HG03439 (cell line): ENCODE data around the gene NOS1AP.
"Not testable (repeated sequence)": the region's sequence is repeated elsewhere in the genome, so short reads cannot be mapped to it uniquely, and the experiment has no call there.

Source experiments
- ATAC-seq: cut with Tn5 transposase; IDR thresholded peaks from one replicate; pipeline ENCODE4 v1.9.1; 2021; ENCODE audit warnings: mild to moderate bottlenecking, moderate library complexity; ENCODE audit not compliant: unreplicated experiment

The NOS1AP gene

GRCh38 chr1:162191396-162192305, 122.2 kb downstream of the NOS1AP start:
- ATAC-seq, result no peak

- no peak for ATAC-seq
These were observed 122.8 kb downstream of the NOS1AP start for GRCh38 chr1:162192306-162192678.

GRCh38 chr1:162192763-162193162, 123.3 kb downstream of the NOS1AP start:
- no peak for ATAC-seq

- no peak for ATAC-seq
These were observed 123.7 kb downstream of the NOS1AP start for GRCh38 chr1:162193221-162193620.

- ATAC-seq, result no peak
These were observed 124.3 kb downstream of the NOS1AP start for GRCh38 chr1:162193815-162194214.

GRCh38 chr1:162195567-162195966, 126.1 kb downstream of the NOS1AP start:
- ATAC-seq, result no peak

GRCh38 chr1:162196387-162196786, 126.9 kb downstream of the NOS1AP start:
- ATAC-seq, result no peak

- ATAC-seq, result no peak
These were observed 127.6 kb downstream of the NOS1AP start for GRCh38 chr1:162197041-162197531.

GRCh38 chr1:162197615-162198421, 128.3 kb downstream of the NOS1AP start:
- ATAC-seq, result no peak

GRCh38 chr1:162200096-162200847, 130.8 kb downstream of the NOS1AP start:
- no peak for ATAC-seq

GRCh38 chr1:162201062-162201461, 131.6 kb downstream of the NOS1AP start:
- ATAC-seq, result not testable (repeated sequence)

GRCh38 chr1:162204129-162204822, 134.8 kb downstream of the NOS1AP start:
- no peak for ATAC-seq

GRCh38 chr1:162204823-162205155, 135.3 kb downstream of the NOS1AP start:
- no peak for ATAC-seq

- ATAC-seq, result no peak
These were observed 136.8 kb downstream of the NOS1AP start for GRCh38 chr1:162206300-162206699.

GRCh38 chr1:162206749-162207635, 137.5 kb downstream of the NOS1AP start:
- ATAC-seq, result no peak

- ATAC-seq, result no peak
These were observed 138.4 kb downstream of the NOS1AP start for GRCh38 chr1:162207862-162208261.

GRCh38 chr1:162210196-162210595, 140.7 kb downstream of the NOS1AP start:
- ATAC-seq, result no peak

GRCh38 chr1:162212713-162213112, 143.2 kb downstream of the NOS1AP start:
- no peak for ATAC-seq

GRCh38 chr1:162213281-162213912, 143.9 kb downstream of the NOS1AP start:
- no peak for ATAC-seq
